Liver (tissue), 9 donors: Measurements from ENCODE around the gene MERTK. TPM values are rescaled to one million over a fixed set of nuclear protein-coding genes. Genes with fewer than 3 reads are reported as not detected.
"Not testable (repeated sequence)": the region's sequence is repeated elsewhere in the genome, so short reads cannot be mapped to it uniquely, and the experiment has no call there.

Source experiments
- DNase-seq: peaks from one replicate; pipeline ENCODE4 v3.0.0-alpha.2; 2017; ENCODE audit warnings: low spot score
- H3K27ac ChIP-seq, 2 donors: one replicate each; pipeline ENCODE4 v1.7.0; 2013; ENCODE audit warnings: inconsistent platforms in 2 of 2, low read length in 2 of 2, control low read depth in 1 of 2, low read depth in 1 of 2, mild to moderate bottlenecking in 1 of 2
- H3K27me3 ChIP-seq, 4 donors: one replicate each; pipeline versions ENCODE4 v1.6.1 to v1.7.0; 2013; ENCODE audit warnings: low read length in 3 of 4, inconsistent platforms in 1 of 4, mild to moderate bottlenecking in 1 of 4, moderate library complexity in 1 of 4; ENCODE audit not compliant: control insufficient read depth in 4 of 4, insufficient read depth in 4 of 4
- H3K36me3 ChIP-seq, 4 donors: one replicate each; pipeline versions ENCODE4 v1.6.1 to v1.7.0; 2013; ENCODE audit warnings: low read length in 3 of 4, mild to moderate bottlenecking in 3 of 4, low read depth in 1 of 4, moderate library complexity in 1 of 4; ENCODE audit not compliant: control insufficient read depth in 4 of 4, insufficient read depth in 3 of 4
- H3K4me1 ChIP-seq, 4 donors: one replicate each; pipeline versions ENCODE4 v1.6.1 to v1.7.0; 2013; ENCODE audit warnings: low read length in 3 of 4, mild to moderate bottlenecking in 3 of 4, moderate library complexity in 1 of 4; ENCODE audit not compliant: control insufficient read depth in 4 of 4, insufficient read depth in 4 of 4
- H3K4me3 ChIP-seq, 3 donors: one replicate each; pipeline versions ENCODE4 v1.6.1 to v1.7.0; 2013; ENCODE audit warnings: low read length in 3 of 3, control low read depth in 1 of 3, low read depth in 1 of 3, mild to moderate bottlenecking in 1 of 3
- H3K9ac ChIP-seq, 2 donors: one replicate each; pipeline ENCODE4 v1.7.0; 2013; ENCODE audit warnings: low read length in 2 of 2, mild to moderate bottlenecking in 2 of 2, moderate library complexity in 2 of 2, control low read depth in 1 of 2, low read depth in 1 of 2
- H3K9me3 ChIP-seq, 4 donors: one replicate each; pipeline versions ENCODE4 v1.6.1 to v1.7.0; 2013; ENCODE audit warnings: low read length in 3 of 4; ENCODE audit not compliant: control insufficient read depth in 4 of 4
- ATF3 ChIP-seq: IDR thresholded peaks from 2 replicates; pipeline ENCODE4 v1.6.1; 2016; ENCODE audit warnings: antibody characterized with exemption
- CTCF ChIP-seq: fragments of 150-350 bp; IDR thresholded peaks from 2 replicates; pipeline ENCODE4 v1.5.1; 2017; ENCODE audit warnings: improper control_type of control experiment, low read depth, low read length; ENCODE audit not compliant: missing input control
- FOXA1 ChIP-seq: IDR thresholded peaks from 2 replicates; pipeline ENCODE4 v1.6.1; 2016; ENCODE audit warnings: antibody characterized with exemption
- FOXA2 ChIP-seq: IDR thresholded peaks from 2 replicates; pipeline ENCODE4 v1.6.1; 2016; ENCODE audit warnings: antibody characterized with exemption
- HNF4A ChIP-seq, 2 donors: conservative IDR thresholded peaks; 2 replicates each; pipeline ENCODE4 v1.6.1; 2016; ENCODE audit warnings: antibody characterized with exemption in 2 of 2, mild to moderate bottlenecking in 2 of 2
- NR2F2 ChIP-seq: IDR thresholded peaks from 2 replicates; pipeline ENCODE4 v1.6.1; 2016; ENCODE audit warnings: antibody characterized with exemption
- RAD21 ChIP-seq, 2 donors: IDR thresholded peaks; 2 replicates each; pipeline ENCODE4 v1.6.1; 2016; ENCODE audit warnings: antibody characterized with exemption in 2 of 2, mild to moderate bottlenecking in 2 of 2
- REST ChIP-seq: IDR thresholded peaks from 2 replicates; pipeline ENCODE4 v1.6.1; 2016; ENCODE audit warnings: antibody characterized with exemption, mild to moderate bottlenecking
- RXRA ChIP-seq, 2 donors: IDR thresholded peaks; 2 replicates each; pipeline ENCODE4 v1.6.1; 2017 to 2018; ENCODE audit warnings: antibody characterized with exemption in 2 of 2, mild to moderate bottlenecking in 1 of 2
- SP1 ChIP-seq: IDR thresholded peaks from 2 replicates; pipeline ENCODE4 v1.6.1; 2018; ENCODE audit warnings: antibody characterized with exemption, mild to moderate bottlenecking
- YY1 ChIP-seq: IDR thresholded peaks from 2 replicates; pipeline ENCODE4 v1.6.1; 2016; ENCODE audit warnings: antibody characterized with exemption, mild to moderate bottlenecking
- WGBS: extraction: QIAGEN DNeasy Blood & Tissue Kit; methylation state at CpG from one replicate; pipeline ENCODE4 v1.1.7; 2013; 5-methylcytosine and 5-hydroxymethylcytosine counted together
- polyA plus RNA-seq, 2 donors: library from polyadenylated mRNA; stranded (reverse) in 1 of 2; unstranded in 1 of 2; fragments of 200-250 nt in 1 of 2; fragments of >200 nt in 1 of 2; fragmentation: Nextera tagmentation in 1 of 2; extraction: Ambion mirVana in 1 of 2; gene quantifications; one replicate each; pipeline versions ENCODE4 v1.2.1 to v1.2.3, GENCODE V29; 2013 to 2015
- total RNA-seq, 2 donors: library from RNA; depleted of rRNA; stranded (reverse); fragments of >200 nt; gene quantifications; one replicate each; pipeline ENCODE4 v1.2.3, GENCODE V29; 2014
- donor health status: healthy.
- donor health status: healthy.
- donor health status: healthy.
- donor health status: healthy.
- donor health status: healthy.

MERTK gene
- total and polyA plus RNA-seq, 4 donors: 6.3 to 34.1 (median 8.2) TPM

- no peak overlapping the region for H3K27ac ChIP-seq
- no peak overlapping the region for H3K4me3 ChIP-seq
- H3K27me3 ChIP-seq: no peaks in the 10 kb centered on the region
- TF ChIP-seq NR2F2 (no peak), REST (peak; percentile 33)
- H3K9me3 ChIP-seq: no peaks in the 10 kb centered on the region
- WGBS: 44% methylated on average over 3 of the region's 3 CpGs
- no peak for DNase-seq
- H3K4me1 ChIP-seq: peaks cover 11 to 58% (median 54%) of the 10 kb centered on the region in 4 donors
- H3K36me3 ChIP-seq: no peaks in the 10 kb centered on the region
- H3K9ac ChIP-seq: no peak overlapping the region
Observed at GRCh38 chr2:111909079-111909478, 10.7 kb downstream of the MERTK start.

GRCh38 chr2:111909997-111910396, 11.6 kb downstream of the MERTK start:
- not testable (repeated sequence) for H3K9me3 ChIP-seq, H3K4me3 ChIP-seq, DNase-seq, H3K9ac ChIP-seq, H3K36me3 ChIP-seq, H3K27ac ChIP-seq, H3K27me3 ChIP-seq
- H3K4me1 ChIP-seq: peaks cover 11 to 56% (median 54%) of the 10 kb centered on the region in 4 donors
- 93% methylated on average over 4 of the region's 4 CpGs for WGBS

GRCh38 chr2:111910609-111911277, 12.3 kb downstream of the MERTK start:
- Histone ChIP-seq H3K36me3 (no peaks in the 10 kb centered on the region), H3K27me3 (no peaks in the 10 kb centered on the region), H3K9me3 (no peaks in the 10 kb centered on the region), H3K9ac (no peak overlapping the region), H3K4me3 (no peak overlapping the region), H3K27ac (peak overlapping the region; percentile 56 to 79), H3K4me1 (peaks cover 11 to 55% (median 52%) of the 10 kb centered on the region in 4 donors)
- WGBS: 39% methylated on average over 2 of the region's 2 CpGs
- DNase-seq: no peak
- peak; percentile 65 for TF ChIP-seq SP1
- no peak for TF ChIP-seq FOXA1
- TF ChIP-seq CTCF: no peak
- TF ChIP-seq HNF4A (conservative IDR thresholded peaks at IDR 0.05): peak in 1 of 2 donors; percentile 35
- peak in 1 of 2 donors; percentile 9 for TF ChIP-seq RAD21 (IDR thresholded peaks at IDR 0.05)
- peak; percentile 65 to 86 for TF ChIP-seq RXRA (IDR thresholded peaks at IDR 0.05)
- TF ChIP-seq YY1: peak; percentile 21
- no peak for TF ChIP-seq FOXA2
- no peak for TF ChIP-seq ATF3

- H3K27me3 ChIP-seq, DNase-seq, H3K9ac ChIP-seq, H3K4me3 ChIP-seq, H3K36me3 ChIP-seq, H3K9me3 ChIP-seq: not testable (repeated sequence)
- WGBS: 70% methylated on average over 7 of the region's 7 CpGs
- H3K4me1 ChIP-seq: peaks cover 11 to 53% (median 49%) of the 10 kb centered on the region in 4 donors
- peak overlapping the region; percentile 56 to 79 for H3K27ac ChIP-seq
Observed at GRCh38 chr2:111911295-111911977, 13.0 kb downstream of the MERTK start.
